Fibroblast of skin of left quadriceps (primary cell): ENCODE data around the gene ANKH.

ENCODE experiments used
- DNase-seq, 2 experiments: peaks; one replicate each; pipeline ENCODE4 v3.0.0-alpha.2; 2013; ENCODE audit warnings: low read depth in 2 of 2

ANKH gene

DNA sequence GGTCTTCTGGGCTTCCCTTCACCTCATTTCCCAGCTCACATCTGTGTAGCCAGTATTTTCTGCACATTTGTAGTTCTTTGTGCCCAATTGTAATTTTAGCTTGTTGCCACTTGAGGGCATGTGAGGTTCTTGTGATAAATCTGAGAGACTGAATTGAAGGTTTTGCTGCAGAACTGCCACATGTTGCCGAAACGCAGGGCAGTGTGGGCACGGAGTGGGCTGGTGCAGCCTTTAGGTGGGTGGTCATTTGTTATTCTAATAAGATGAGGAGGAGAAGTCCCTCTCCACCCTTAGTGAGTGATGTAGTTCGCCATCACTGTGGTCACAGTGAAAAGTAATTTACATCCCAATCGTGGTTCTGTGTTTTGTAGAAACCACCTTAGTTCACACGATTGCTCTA lies 185.8 kb downstream of the ANKH start:
- DNase-seq = peak in 1 of 2 experiments; percentile 31

DNA sequence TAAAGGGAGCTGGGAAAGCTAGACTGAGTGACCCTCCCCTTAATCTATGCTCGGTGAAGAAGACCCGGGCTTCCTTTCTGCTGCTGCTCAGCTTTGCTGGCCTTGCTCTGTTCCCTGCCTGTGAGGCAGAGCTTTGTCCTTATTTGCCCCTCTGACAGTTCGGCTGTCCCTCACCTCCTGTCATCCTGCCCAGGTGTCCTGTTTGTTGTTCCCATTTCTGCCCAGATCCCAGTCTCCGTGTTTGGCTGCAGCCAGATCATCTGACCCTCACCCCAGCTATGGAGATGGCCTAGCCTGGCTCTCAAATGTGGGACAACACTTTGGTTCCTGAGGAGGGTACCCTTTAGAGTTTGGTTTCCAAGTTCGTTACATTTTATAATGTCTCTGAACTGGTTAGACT lies 186.8 kb downstream of the ANKH start:
- DNase-seq = no peak

DNA sequence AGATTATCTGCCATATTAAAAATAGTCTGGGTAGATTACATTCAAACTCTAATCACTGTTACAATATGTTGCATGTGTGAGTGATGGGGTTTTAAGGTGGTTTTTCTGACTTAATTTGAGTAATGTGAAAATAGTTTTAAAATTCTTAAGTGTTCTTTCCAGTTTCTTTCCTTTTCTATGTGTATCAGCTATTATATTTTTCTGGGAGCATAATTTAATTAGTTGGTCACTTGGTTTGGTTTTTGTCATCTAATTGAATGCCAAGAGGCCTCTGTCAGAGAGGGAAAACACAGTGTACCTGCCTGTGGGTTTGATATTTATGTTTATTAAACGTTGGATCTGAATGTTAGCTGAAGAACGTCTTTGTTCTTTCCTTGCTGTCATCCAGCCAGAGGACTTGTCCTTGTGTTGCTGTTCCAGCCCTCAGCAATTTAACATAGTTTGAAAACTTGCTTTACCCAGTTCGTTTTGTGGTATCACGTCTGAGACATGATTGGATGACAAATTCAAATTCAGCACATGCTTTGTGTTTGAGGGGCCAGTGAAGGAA lies 187.6 kb downstream of the ANKH start:
- DNase-seq = no peak

DNA sequence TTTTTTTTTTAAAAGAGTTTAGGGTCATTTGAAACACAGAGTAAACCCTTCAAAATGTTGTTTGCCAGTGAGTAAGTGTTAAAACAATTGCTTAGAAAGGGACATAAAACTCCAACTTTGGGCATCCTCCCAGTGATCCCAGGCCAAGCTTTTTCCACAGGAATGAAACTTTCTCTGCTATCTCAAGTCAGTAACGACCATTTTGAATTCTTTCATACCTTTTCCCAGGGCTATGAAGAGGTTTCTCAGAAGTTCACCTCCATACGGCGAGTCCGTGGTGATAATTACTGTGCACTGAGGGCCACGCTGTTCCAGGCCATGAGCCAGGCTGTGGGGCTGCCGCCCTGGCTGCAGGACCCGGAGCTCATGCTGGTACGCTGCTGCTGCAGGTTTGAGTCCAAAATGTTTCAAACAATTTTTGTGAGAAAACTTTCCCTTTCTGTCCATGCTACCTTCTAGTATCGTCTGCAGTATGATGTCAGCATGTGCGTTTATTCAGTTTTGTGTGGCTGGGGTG lies 190.3 kb downstream of the ANKH start:
- no peak for DNase-seq

DNA sequence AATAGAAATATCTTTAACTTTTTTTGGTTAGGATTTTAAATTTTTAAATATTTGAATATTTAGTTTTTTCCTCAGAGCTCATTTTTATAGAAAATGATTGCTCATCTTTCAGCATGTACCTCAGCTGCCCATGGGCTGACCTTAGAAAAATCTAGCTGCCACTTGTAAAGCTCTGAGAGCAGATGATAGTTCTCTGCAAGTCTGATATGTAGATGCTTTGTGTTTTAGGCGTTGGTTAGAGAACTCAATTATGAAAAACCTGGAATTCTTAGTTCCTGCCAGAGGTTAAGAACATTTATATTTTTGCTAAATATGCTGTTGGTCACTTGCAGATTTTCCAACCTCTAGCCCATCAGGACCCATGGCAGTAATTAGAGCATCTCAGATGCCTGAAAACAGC lies 192.0 kb downstream of the ANKH start:
- DNase-seq = no peak

DNA sequence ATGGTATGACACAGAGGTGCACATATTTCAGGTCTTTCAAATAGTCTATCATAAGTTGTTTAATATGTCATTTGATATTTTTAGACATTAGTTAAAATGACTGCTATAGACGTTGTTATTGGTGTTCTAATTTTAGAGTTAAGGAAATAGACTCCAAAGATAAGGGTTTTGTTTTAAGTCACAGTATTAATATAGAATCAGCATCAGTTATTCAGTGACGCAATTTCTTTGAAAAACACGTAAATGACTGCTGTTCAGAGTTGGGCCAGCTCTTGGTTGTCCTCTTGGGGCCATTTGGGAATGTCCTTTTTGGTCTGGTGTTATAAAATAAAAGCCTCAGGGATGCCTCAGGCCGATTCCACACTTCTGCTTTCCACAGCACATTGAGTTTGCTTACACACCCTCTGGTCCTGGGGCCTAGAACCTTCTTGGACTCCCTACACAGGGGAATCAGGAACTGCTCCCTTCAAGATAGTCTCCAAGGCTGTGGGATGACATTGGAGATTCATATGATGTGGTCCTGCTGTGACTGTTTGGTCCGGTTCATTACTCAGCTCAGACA lies 192.7 kb downstream of the ANKH start:
- no peak for DNase-seq

DNA sequence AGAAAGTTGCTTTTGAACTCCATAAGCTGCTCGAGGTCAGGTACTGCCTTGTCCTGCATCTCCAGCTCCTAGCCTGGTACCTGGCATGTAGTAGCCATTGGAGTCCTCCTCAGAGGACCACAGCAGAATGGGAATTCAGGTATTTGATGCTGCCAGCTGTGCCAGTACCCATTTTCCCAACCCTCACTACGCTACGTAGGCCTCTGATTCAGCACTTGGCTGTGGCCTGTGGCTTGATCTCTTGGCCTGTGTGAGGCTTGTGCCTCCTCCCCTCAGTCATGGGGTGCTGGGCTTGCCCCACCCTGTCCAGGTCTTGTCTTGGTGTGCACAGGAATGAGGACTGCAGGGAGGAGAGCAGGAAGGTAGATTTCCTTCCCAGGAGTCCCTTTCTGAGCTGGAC lies 195.3 kb downstream of the ANKH start:
- no peak for DNase-seq

DNA sequence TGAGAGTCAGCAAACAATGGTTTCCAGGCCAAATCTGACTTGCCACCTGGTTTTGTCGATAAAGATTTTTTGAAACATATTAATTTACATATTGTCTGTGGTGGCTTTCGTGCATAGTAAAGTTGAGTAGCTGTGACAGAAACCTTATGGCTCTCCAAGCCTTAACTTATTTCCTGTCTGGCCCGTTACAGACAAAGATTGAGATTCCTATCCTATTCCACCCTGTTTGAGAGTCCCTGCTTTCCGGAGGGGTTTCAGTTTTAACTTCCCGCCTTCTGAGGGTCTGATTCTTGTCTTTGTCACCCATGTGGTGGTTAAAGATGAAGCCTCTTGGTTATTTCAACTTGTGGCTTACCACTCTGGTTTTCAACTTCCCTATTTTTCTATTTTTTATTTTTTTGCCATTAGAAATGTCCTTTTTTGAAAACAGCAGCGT lies 195.7 kb downstream of the ANKH start:
- DNase-seq = no peak

DNA sequence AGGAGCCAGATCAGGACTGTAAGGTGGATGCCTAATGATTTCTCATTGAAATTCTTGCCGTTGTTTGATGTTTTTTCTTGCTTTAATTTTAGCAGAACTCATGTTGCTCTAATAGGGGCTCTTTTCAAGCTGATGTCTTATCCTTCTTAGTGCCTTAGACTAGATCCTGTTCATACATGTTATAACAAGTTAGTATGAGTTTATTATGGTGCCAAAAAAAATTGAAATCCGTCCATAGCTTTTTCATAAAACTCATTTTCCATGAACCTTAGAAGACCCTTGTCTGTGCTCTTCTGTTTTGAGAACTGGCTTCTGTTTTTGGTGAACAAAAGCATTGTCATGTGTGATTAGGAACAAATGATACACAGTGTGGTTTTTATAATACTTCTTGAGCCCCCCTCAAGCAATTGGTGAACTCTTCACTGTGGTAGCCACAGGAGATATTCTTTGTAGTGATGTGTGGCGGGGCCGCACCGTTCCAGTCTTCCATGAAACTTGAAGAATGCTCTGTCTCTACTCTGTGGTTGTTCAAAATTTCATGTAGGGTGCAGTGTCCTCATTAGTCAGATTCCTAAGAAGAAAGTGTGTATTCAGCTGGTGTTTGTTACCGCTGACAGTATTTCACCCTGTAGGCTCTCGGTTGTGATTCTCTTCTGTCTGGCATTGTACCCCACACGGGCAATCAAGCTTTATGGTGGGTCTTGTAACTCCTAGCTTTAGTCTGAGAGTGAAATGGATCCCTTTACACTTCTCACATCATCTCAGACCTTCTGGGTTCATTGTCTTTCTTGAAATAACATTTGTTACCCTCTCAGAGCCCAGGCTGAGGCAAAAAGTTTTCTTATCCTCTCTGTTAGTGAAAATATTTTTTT lies 196.4 kb downstream of the ANKH start:
- no peak for DNase-seq

DNA sequence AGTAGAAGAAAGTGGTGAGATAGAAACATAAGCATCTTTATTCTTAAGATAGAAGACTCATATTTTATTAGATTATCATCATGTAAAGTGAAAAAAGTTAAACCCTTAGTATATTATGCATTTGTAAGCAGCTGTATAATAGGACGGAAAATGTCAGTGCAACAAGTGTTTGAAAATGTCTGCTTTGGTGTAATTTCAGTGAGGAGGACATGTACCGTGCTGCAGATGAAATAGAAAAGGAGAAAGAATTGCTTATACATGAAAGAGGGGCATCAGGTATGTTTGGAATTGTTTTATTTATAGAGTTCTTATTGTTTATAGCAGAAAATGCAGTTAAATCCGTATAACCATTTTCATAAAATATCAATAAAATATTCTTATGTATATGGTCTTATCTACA lies 198.1 kb downstream of the ANKH start:
- no peak for DNase-seq

DNA sequence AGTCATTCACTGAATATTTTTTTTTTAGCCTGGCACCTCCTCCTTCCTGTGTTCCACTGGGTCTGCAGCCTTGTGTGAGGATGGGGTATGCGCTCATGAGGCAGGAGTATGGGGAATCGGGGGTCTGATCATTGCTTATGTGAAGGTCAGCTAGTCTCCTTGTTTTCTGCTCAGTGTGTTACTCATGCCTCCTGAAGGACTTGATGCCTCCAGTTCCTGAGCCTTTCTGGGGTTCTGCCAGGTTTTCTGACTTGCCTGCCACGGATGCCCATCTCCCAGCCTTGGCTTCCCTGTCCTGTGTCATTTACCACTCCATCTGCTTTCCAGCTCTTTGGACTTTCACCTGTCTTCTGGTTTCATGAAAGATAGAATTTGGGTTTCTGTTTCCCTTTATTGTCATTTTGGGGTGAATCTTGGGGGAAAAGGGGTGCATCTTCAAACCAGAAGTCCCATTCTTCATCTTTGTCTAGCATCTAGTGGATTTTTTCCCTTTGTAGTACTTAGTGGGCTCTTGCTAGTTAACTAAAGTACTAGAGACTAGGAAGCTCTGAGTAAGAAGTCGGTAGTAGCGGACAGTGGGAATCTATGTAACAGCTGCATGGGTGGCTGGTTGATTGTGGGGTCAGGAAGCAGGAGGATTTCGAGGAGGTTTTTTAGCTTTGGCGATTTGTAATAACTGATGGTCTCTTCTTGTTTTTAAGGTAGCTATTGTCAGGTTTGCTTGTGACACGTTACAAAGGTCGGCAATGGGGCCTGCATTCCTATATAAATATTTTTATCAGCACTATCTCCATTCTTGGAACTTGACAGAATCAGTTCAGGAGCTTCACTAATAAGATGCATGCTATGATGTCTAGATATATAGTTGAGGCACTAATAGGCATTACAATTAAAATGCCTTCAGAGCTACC lies 198.8 kb downstream of the ANKH start:
- DNase-seq = no peak

DNA sequence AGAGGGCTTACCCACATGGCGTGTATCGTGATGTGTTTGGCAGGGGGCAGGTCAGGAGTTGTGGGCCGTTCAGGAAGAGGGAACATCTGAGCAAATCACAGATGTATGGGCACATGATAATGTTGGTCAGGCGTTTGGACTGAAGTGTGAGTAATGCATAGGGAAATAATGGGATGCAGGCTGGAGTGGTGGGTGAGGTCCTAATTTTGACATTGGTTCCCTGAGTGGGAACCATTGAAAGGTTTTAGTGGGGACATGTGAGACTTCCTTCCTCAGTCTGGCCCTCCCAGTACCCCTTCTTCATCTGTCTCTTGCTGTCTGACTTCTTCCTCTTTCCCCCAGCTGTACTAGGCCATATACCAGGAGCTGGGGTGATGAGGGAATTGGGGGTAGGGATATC lies 199.5 kb downstream of the ANKH start:
- no peak for DNase-seq

DNA sequence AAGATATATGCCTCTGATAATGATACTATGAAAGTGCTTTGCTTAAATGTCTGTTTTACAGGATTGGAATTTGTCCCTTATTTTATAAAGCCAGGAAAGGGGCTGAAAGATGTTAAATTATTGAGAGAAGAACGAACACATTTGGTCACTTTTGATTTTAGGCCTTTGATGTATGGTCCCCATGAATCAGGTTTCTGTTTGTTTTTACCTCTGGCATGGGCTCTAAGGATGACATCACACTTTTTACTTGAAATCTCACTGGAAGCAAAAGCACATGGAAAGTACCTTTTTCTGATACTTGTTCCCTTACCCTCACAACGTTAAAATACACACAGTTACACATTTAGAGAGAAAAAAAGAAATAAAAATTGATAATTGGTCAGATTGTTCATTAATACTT lies 200.2 kb downstream of the ANKH start:
- no peak for DNase-seq

DNA sequence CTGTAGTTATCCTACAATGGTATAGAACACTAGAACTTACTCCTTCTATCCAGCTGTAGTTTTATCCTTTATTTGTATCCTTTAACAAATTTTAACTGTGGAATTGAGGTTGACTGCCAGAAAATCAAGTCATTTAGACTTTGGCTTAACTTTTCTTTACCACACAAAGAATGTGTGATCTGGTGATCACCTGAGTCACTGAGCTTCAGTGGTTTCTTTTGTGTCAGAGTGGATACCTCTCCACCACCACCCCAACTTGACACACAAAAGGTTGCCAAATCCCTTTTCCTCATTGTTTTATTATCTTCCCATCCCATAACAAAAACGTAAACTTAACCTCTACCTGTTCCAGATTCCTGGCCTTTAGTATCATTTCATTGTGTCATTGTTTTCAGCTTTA lies 201.6 kb downstream of the ANKH start:
- no peak for DNase-seq

DNA sequence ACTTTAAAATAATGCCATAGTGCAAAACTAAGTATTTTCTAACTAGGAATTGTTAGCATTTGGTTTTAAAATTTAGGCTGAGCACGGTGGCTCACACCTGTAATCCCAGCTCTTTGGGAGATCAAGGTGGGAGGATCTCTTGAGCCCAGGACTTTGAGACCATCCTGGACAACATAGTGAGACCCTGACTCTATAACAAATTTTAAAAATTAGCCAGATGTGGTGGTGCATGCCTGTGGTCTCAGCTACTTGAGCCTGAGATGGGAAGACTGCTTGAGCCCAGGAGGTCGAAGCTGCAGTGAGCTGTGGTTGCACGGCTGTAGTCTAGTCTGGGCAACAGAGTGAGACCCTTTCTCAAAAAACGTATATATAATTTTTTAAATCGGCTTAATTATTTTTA lies 202.2 kb downstream of the ANKH start:
- no peak for DNase-seq

DNA sequence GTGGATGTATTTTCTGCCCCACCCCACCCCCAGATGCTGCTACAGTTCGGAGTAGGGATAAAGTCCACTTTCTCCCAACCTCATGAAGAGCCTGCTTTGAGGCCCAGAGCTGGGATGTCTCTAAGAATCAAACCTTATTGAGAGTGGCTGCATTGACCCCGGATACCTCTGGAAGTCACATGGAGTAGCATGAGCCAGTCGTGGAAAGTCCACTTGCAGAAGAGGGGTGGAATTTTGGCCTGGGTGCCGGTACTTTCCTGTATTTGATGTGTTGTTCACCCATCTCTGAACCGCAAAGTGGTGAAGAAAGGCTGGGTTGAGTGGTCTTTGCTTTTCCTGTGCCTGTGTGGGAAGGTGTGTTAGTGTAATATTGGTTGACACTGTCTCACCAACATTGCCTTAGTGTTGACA lies 203.4 kb downstream of the ANKH start:
- no peak for DNase-seq

DNA sequence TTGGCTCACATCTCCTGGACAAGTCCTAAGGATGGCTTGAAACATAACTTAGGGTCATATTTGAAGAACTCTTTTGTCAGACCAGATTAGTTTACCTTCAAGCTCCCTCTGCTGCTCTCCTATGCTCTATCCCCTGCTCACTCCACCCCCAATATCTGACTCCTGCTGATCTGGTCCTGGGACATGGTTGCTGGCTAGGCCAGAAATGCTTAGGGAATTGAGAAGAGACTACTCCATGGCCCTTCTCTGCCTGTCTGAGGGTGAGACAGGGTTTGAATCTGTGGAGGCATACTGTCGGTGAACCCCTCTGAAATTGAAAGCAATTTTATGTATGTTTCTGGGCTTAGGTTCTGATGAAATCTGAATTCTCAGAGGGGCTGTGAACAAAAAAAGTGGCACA lies 203.8 kb downstream of the ANKH start:
- DNase-seq = no peak

DNA sequence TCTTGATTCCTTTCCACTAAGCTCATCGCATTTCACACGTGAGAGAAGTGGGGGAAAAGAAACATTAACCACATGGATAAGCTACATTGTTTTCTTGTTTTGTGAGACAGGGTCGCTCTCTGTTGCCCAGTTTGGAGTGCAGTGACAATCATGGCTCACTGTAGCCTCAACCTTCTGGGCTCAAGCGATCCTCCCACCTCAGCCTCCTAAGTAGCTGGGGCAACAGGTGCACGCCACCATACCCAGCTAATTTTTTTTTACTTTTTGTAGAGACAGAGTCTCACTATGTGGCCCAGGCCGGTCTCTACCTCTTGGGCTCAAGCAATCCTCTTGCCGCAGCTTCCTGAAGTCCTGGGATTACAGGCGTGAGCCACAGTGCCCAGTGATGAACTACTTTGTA lies 204.3 kb downstream of the ANKH start:
- no peak for DNase-seq

DNA sequence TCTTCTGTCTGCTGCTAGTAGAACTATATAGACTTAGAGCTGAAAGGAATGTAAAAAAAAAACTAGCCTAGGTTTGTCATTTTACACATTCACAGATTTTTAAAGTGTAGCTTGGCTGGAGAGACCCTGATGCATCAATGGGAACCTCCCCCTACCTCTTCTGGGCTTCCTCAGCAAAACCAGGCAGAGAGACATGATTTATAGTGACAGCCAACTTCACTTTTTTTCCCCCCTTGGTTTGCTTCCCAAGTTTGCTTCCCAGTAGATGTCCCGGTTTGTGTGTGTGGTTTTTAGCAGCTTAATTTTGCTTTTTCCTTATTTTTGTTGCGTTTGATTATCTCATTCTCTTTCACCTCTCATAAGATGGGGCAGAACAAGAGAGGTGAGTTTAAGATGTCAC lies 205.2 kb downstream of the ANKH start:
- no peak for DNase-seq

DNA sequence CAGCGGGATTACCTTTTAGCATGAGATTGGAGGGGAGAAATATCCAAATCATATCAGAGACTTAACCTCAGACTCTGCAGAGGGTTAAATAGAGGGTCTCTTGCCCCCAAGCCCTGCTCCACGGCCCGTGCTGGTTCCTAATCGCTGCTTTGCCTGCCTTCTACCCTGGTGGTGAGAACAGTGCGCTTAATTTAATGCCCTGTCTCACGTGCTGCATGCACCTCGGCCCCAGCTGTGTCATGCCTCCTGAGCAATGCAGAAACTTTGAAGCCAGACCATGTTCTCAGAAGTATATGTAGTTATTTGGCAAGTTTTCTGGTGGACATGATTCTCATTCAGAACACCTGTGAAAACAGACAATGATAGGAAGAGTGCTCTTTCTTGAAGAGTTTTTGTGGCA lies 205.6 kb downstream of the ANKH start:
- no peak for DNase-seq

DNA sequence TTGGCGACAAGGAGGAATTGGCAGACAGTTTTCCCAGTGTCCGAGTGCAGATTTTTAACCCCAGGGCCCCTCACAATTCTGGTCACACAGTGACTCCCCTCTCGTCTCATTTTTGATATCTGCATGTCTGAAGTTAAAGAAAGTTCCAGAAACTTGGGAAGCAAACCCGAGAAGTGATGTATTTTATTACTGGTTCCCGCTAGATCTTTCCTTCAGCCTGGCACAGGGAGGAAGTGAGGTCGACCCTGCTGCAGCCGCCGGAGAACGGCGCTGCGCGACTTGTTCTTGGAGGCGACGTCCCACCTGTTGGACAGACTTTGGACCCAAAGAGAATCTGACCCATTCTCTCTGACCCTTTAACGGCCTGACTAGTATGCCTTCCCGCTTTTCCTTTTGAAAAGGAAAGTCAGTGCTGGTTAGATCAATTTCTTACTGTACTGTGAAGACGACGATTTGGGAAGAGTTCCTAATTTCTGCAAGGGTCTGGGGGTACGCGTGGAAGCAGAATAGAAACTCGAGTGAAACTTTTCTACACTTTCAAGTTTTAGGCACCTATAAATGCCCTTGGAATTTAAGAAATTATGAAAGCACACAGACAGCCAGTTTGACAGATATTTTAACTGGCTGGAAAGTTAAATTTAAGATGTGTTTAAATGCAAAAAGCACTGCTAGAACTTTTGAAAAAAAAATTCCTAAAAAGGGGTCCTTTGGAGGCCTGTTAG lies 206.3 kb downstream of the ANKH start:
- no peak for DNase-seq
